Liver (tissue), 9 donors: ENCODE data around the gene WNT7B. TPM values are rescaled to one million over a fixed set of nuclear protein-coding genes. Genes with fewer than 3 reads are reported as not detected.

Experiments
- DNase-seq: peaks from one replicate; pipeline ENCODE4 v3.0.0-alpha.2; 2017; ENCODE audit warnings: low spot score
- H3K27ac ChIP-seq, 2 donors: one replicate each; pipeline ENCODE4 v1.7.0; 2013; ENCODE audit warnings: inconsistent platforms in 2 of 2, low read length in 2 of 2, control low read depth in 1 of 2, low read depth in 1 of 2, mild to moderate bottlenecking in 1 of 2
- H3K27me3 ChIP-seq, 4 donors: one replicate each; pipeline versions ENCODE4 v1.6.1 to v1.7.0; 2013; ENCODE audit warnings: low read length in 3 of 4, inconsistent platforms in 1 of 4, mild to moderate bottlenecking in 1 of 4, moderate library complexity in 1 of 4; ENCODE audit not compliant: control insufficient read depth in 4 of 4, insufficient read depth in 4 of 4
- H3K36me3 ChIP-seq, 4 donors: one replicate each; pipeline versions ENCODE4 v1.6.1 to v1.7.0; 2013; ENCODE audit warnings: low read length in 3 of 4, mild to moderate bottlenecking in 3 of 4, low read depth in 1 of 4, moderate library complexity in 1 of 4; ENCODE audit not compliant: control insufficient read depth in 4 of 4, insufficient read depth in 3 of 4
- H3K4me1 ChIP-seq, 4 donors: one replicate each; pipeline versions ENCODE4 v1.6.1 to v1.7.0; 2013; ENCODE audit warnings: low read length in 3 of 4, mild to moderate bottlenecking in 3 of 4, moderate library complexity in 1 of 4; ENCODE audit not compliant: control insufficient read depth in 4 of 4, insufficient read depth in 4 of 4
- H3K4me3 ChIP-seq, 3 donors: one replicate each; pipeline versions ENCODE4 v1.6.1 to v1.7.0; 2013; ENCODE audit warnings: low read length in 3 of 3, control low read depth in 1 of 3, low read depth in 1 of 3, mild to moderate bottlenecking in 1 of 3
- H3K9ac ChIP-seq, 2 donors: one replicate each; pipeline ENCODE4 v1.7.0; 2013; ENCODE audit warnings: low read length in 2 of 2, mild to moderate bottlenecking in 2 of 2, moderate library complexity in 2 of 2, control low read depth in 1 of 2, low read depth in 1 of 2
- H3K9me3 ChIP-seq, 4 donors: one replicate each; pipeline versions ENCODE4 v1.6.1 to v1.7.0; 2013; ENCODE audit warnings: low read length in 3 of 4; ENCODE audit not compliant: control insufficient read depth in 4 of 4
- EGR1 ChIP-seq, 2 donors: IDR thresholded peaks; 2 replicates each; pipeline ENCODE4 v1.6.1; 2016 to 2018; ENCODE audit warnings: antibody characterized with exemption in 2 of 2, low read depth in 2 of 2
- FOXA1 ChIP-seq: IDR thresholded peaks from 2 replicates; pipeline ENCODE4 v1.6.1; 2016; ENCODE audit warnings: antibody characterized with exemption
- FOXA2 ChIP-seq: IDR thresholded peaks from 2 replicates; pipeline ENCODE4 v1.6.1; 2016; ENCODE audit warnings: antibody characterized with exemption
- GABPA ChIP-seq, 2 donors: IDR thresholded peaks in 1 of 2; conservative IDR thresholded peaks in 1 of 2; 2 replicates each; pipeline ENCODE4 v1.6.1; 2016; ENCODE audit warnings: antibody characterized with exemption in 2 of 2, mild to moderate bottlenecking in 1 of 2, moderate library complexity in 1 of 2
- HNF4A ChIP-seq, 2 donors: conservative IDR thresholded peaks; 2 replicates each; pipeline ENCODE4 v1.6.1; 2016; ENCODE audit warnings: antibody characterized with exemption in 2 of 2, mild to moderate bottlenecking in 2 of 2
- HNF4G ChIP-seq: IDR thresholded peaks from 2 replicates; pipeline ENCODE4 v1.6.1; 2016; ENCODE audit warnings: antibody characterized with exemption
- JUND ChIP-seq, 2 donors: IDR thresholded peaks; 2 replicates each; pipeline ENCODE4 v1.6.1; 2016; ENCODE audit warnings: antibody characterized with exemption in 2 of 2
- NR2F2 ChIP-seq: IDR thresholded peaks from 2 replicates; pipeline ENCODE4 v1.6.1; 2016; ENCODE audit warnings: antibody characterized with exemption
- RXRA ChIP-seq, 2 donors: IDR thresholded peaks; 2 replicates each; pipeline ENCODE4 v1.6.1; 2017 to 2018; ENCODE audit warnings: antibody characterized with exemption in 2 of 2, mild to moderate bottlenecking in 1 of 2
- SP1 ChIP-seq: IDR thresholded peaks from 2 replicates; pipeline ENCODE4 v1.6.1; 2018; ENCODE audit warnings: antibody characterized with exemption, mild to moderate bottlenecking
- TAF1 ChIP-seq: conservative IDR thresholded peaks from 2 replicates; pipeline ENCODE4 v1.6.1; 2016; ENCODE audit warnings: antibody characterized with exemption, mild to moderate bottlenecking
- YY1 ChIP-seq: IDR thresholded peaks from 2 replicates; pipeline ENCODE4 v1.6.1; 2016; ENCODE audit warnings: antibody characterized with exemption, mild to moderate bottlenecking
- WGBS: extraction: QIAGEN DNeasy Blood & Tissue Kit; methylation state at CpG from one replicate; pipeline ENCODE4 v1.1.7; 2013; 5-methylcytosine and 5-hydroxymethylcytosine counted together
- polyA plus RNA-seq, 2 donors: library from polyadenylated mRNA; stranded (reverse) in 1 of 2; unstranded in 1 of 2; fragments of 200-250 nt in 1 of 2; fragments of >200 nt in 1 of 2; fragmentation: Nextera tagmentation in 1 of 2; extraction: Ambion mirVana in 1 of 2; gene quantifications; one replicate each; pipeline versions ENCODE4 v1.2.1 to v1.2.3, GENCODE V29; 2013 to 2015
- total RNA-seq, 2 donors: library from RNA; depleted of rRNA; stranded (reverse); fragments of >200 nt; gene quantifications; one replicate each; pipeline ENCODE4 v1.2.3, GENCODE V29; 2014
- TF ChIP-seq, protein P1 (sequence below): IDR thresholded peaks from 2 replicates; pipeline ENCODE4 v1.6.1; 2016; ENCODE audit warnings: antibody characterized with exemption
- TF ChIP-seq, protein P2 (sequence below): IDR thresholded peaks from 2 replicates; pipeline ENCODE4 v1.6.1; 2016; ENCODE audit warnings: antibody characterized with exemption
- TF ChIP-seq, protein P3 (sequence below): fragments of 150-350 bp; IDR thresholded peaks from 2 replicates; pipeline ENCODE4 v1.5.1; 2017; ENCODE audit warnings: improper control_type of control experiment, low read depth, low read length; ENCODE audit not compliant: missing input control
- TF ChIP-seq, protein P4 (sequence below): IDR thresholded peaks from 2 replicates; pipeline ENCODE4 v1.6.1; 2016; ENCODE audit warnings: antibody characterized with exemption, mild to moderate bottlenecking
- donor health status: healthy.
- donor health status: healthy.
- donor health status: healthy.
- donor health status: healthy.
- donor health status: healthy.

WNT7B gene
- total and polyA plus RNA-seq, 4 donors, result 0.06 to 0.28 TPM; not detected in 2

DNA sequence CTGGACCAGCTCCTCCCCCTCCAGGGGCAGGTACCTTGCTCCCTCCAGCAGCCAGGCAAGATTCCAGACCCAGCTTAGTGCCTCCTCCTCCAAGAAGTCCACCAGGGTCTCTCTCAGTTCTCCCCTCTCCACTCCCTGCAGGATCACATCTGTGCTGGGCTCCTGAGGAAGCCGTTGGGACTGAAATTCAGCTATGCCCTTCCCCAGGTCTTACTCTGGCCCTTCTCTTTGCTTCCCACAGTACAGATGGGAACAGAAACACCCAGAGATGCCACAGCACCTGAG, 14.6 kb downstream of the WNT7B start:
- 65% methylated on average over 1 of the region's 1 CpG for WGBS
- Histone ChIP-seq H3K27ac (no peak overlapping the region), H3K9me3 (no peaks in the 10 kb centered on the region), H3K4me1 (no peaks in the 10 kb centered on the region), H3K36me3 (no peaks in the 10 kb centered on the region), H3K9ac (no peak overlapping the region), H3K27me3 (no peaks in the 10 kb centered on the region), H3K4me3 (no peak overlapping the region)
- DNase-seq, result no peak
- TF ChIP-seq FOXA2 (no peak), EGR1 (IDR thresholded peaks at IDR 0.05; ENCODE audit: low read depth in 2 of 2) (no peak), FOXA1 (no peak), YY1 (no peak), JUND (IDR thresholded peaks at IDR 0.05) (no peak), TAF1 (no peak), GABPA (IDR thresholded peaks at IDR 0.05 in 1 of 2, conservative IDR thresholded peaks at IDR 0.05 in 1 of 2) (no peak), HNF4G (no peak), NR2F2 (no peak), HNF4A (conservative IDR thresholded peaks at IDR 0.05) (no peak), SP1 (no peak)
- TF ChIP-seq, protein P1, sequence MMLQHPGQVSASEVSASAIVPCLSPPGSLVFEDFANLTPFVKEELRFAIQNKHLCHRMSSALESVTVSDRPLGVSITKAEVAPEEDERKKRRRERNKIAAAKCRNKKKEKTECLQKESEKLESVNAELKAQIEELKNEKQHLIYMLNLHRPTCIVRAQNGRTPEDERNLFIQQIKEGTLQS, result no peak
- TF ChIP-seq, protein P2, sequence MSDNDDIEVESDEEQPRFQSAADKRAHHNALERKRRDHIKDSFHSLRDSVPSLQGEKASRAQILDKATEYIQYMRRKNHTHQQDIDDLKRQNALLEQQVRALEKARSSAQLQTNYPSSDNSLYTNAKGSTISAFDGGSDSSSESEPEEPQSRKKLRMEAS, result no peak
- TF ChIP-seq, protein P3, sequence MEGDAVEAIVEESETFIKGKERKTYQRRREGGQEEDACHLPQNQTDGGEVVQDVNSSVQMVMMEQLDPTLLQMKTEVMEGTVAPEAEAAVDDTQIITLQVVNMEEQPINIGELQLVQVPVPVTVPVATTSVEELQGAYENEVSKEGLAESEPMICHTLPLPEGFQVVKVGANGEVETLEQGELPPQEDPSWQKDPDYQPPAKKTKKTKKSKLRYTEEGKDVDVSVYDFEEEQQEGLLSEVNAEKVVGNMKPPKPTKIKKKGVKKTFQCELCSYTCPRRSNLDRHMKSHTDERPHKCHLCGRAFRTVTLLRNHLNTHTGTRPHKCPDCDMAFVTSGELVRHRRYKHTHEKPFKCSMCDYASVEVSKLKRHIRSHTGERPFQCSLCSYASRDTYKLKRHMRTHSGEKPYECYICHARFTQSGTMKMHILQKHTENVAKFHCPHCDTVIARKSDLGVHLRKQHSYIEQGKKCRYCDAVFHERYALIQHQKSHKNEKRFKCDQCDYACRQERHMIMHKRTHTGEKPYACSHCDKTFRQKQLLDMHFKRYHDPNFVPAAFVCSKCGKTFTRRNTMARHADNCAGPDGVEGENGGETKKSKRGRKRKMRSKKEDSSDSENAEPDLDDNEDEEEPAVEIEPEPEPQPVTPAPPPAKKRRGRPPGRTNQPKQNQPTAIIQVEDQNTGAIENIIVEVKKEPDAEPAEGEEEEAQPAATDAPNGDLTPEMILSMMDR, result no peak

DNA sequence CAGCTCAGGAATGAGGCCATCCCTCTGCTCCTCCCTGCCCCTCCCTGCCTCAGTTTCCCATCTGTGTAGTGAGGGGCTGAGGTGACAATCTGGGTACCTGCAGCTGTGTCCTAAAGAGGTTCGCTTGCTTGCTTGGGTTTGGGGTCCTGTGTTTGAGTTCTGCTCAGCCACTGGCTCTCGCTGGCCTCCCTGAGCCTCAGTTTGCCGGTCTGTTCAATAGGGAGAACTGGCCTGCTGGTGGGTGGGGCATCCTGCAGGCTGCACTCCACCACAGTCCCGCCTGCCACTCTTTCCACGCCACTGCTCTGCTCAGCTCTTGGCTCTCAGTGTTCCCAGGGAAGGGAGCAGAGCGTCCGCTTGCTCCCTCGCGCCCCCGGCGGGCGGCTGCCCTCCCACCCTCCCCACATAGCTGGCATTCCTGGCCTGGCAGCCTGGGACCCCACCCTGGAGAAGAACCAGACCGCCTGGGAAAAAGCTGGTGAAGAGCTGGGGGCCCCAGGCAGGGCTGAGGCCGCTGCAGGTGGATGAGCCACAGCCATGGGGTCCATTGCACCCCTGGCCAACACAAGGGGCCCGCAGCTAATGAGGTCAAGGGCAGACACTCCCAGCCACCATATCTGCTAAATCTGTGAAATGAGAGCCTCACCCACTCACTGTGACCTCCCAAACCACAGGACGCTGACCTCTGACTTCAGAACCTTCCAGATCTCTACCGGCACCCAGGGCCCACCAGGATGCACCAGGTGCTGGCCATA, 15.1 kb downstream of the WNT7B start:
- H3K9me3 ChIP-seq, result no peaks in the 10 kb centered on the region
- H3K36me3 ChIP-seq, result no peaks in the 10 kb centered on the region
- 83% methylated on average over 17 of the region's 17 CpGs for WGBS
- H3K9ac ChIP-seq, result no peak overlapping the region
- no peak overlapping the region for H3K27ac ChIP-seq
- no peak for DNase-seq
- H3K27me3 ChIP-seq, result no peaks in the 10 kb centered on the region
- H3K4me3 ChIP-seq, result no peak overlapping the region
- TF ChIP-seq RXRA (IDR thresholded peaks at IDR 0.05) (no peak), GABPA (IDR thresholded peaks at IDR 0.05 in 1 of 2, conservative IDR thresholded peaks at IDR 0.05 in 1 of 2) (no peak), HNF4G (no peak), YY1 (no peak), HNF4A (conservative IDR thresholded peaks at IDR 0.05) (no peak), NR2F2 (no peak)
- TF ChIP-seq, protein P2, result no peak
- TF ChIP-seq, protein P4, sequence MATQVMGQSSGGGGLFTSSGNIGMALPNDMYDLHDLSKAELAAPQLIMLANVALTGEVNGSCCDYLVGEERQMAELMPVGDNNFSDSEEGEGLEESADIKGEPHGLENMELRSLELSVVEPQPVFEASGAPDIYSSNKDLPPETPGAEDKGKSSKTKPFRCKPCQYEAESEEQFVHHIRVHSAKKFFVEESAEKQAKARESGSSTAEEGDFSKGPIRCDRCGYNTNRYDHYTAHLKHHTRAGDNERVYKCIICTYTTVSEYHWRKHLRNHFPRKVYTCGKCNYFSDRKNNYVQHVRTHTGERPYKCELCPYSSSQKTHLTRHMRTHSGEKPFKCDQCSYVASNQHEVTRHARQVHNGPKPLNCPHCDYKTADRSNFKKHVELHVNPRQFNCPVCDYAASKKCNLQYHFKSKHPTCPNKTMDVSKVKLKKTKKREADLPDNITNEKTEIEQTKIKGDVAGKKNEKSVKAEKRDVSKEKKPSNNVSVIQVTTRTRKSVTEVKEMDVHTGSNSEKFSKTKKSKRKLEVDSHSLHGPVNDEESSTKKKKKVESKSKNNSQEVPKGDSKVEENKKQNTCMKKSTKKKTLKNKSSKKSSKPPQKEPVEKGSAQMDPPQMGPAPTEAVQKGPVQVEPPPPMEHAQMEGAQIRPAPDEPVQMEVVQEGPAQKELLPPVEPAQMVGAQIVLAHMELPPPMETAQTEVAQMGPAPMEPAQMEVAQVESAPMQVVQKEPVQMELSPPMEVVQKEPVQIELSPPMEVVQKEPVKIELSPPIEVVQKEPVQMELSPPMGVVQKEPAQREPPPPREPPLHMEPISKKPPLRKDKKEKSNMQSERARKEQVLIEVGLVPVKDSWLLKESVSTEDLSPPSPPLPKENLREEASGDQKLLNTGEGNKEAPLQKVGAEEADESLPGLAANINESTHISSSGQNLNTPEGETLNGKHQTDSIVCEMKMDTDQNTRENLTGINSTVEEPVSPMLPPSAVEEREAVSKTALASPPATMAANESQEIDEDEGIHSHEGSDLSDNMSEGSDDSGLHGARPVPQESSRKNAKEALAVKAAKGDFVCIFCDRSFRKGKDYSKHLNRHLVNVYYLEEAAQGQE, result no peak
- no peaks in the 10 kb centered on the region for H3K4me1 ChIP-seq
